Pulmonary artery endothelial cell (primary cell): ENCODE measurements around the gene BOLL. TPM values are rescaled to one million over a fixed set of nuclear protein-coding genes. Genes with fewer than 3 reads are reported as not detected.
"Not testable (repeated sequence)": the region's sequence is repeated elsewhere in the genome, so short reads cannot be mapped to it uniquely, and the experiment has no call there.

Experiments
- DNase-seq: peaks from one replicate; pipeline ENCODE4 v3.0.0-alpha.2; 2011; ENCODE audit warnings: low read depth, low spot score
- total RNA-seq: library from RNA; depleted of rRNA; stranded (reverse); fragments of >200 nt; gene quantifications from 2 replicates; pipeline ENCODE4 v1.2.3, GENCODE V29; 2014

The BOLL gene, protein sequence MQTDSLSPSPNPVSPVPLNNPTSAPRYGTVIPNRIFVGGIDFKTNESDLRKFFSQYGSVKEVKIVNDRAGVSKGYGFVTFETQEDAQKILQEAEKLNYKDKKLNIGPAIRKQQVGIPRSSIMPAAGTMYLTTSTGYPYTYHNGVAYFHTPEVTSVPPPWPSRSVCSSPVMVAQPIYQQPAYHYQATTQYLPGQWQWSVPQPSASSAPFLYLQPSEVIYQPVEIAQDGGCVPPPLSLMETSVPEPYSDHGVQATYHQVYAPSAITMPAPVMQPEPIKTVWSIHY
- total RNA-seq = not detected in 2 replicates

DNA sequence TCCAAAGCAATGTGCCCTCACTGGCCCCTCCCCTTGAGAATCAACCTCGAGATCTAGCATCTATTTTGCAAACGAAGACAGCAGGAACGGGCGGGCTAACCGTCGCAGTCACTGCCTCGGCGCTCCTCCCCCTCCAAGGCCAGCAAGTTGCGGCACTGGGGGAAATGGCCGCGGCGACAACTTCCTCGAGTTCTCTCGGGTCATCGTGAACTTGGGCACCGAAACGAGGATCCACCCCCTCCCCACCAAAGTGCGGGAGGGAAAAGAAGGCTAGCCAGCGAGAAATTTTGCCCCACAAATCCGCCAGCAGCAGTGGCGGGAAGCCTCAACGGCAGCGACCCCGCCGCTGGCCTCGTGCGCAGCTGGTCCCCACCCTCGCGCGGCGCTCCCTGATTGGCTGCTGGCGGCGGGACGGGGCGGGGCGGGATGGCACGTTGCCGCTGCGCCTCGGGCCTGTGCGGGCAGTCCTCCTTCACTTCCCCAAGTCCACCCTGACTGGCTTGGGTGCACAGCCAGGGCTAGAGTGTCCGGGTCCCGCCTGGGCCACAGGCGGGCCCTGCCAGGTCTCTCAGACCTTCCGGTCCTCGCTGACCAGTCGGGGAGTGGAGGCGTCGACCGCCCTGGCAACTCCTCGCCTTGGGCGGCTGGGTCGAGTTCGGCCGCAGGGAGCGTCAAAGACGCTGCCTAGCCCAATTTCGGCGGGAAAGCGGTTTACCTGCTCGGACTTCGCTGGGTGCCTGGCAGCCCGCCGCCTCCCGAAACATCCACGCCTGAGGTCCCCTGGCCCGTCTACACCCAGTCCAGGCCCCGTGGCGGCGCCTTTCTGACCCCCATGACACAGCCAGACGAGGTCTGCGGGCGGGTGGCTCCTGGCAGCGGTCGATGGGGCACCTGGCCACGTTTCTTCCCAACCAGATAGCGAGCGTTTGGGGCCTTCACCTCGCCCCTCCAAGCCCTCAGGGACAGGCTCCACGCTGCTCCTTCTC is at the start of gene BOLL:
Gene BOLL (minus strand): TSS at position 364 of the 986 bp plus-strand sequence. CDS start 3,469 bp downstream, outside the sequence.
- no peak for DNase-seq

DNA sequence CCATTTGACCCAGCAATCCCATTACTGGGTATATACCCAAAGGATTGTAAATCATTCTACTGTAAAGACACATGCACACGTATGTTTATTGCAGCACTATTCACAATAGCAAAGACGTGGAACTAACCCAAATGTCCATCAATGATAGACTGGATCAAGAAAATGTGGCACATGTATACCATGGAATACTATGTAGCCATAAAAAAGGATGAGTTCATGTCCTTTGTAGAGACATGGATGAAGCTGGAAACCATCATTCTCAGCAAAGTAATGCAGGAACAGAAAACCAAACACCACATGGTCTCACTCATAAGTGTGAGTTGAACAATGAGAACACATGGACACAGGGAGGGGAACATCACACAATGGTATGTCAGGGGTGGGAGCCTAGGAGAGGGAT is 49.7 kb upstream of the BOLL start:
- DNase-seq = not testable (repeated sequence)

DNA sequence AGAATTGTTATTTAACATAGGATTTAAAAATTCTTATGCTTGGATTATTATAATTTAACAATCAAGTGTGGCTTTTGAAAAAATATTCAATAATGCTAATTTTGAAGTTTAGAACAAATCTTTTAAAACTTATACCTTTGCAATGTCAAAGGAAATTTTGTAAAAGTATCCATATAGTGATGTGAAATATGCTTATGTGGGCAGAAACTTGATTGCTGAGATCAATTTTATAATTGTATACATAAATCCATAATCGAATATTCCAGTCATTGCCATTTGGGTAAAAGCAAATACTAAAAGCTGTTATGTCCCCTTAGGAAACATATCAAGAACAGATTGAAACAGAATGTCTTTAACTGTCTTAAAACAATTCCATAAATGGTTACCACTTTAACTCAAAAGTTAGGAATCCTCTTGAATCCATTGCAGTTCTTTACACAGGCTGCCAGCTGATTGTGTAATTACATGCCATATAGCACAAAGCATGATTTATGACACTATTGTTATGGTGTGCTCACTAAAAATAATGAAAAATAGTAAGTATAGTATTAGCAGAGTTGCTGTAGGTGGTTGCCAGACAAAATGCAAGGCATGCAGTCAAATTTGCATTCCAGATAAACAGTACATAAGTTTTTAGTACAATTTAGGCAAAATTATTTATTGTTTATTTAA is 43.5 kb upstream of the BOLL start:
- peak; percentile 64 for DNase-seq

DNA sequence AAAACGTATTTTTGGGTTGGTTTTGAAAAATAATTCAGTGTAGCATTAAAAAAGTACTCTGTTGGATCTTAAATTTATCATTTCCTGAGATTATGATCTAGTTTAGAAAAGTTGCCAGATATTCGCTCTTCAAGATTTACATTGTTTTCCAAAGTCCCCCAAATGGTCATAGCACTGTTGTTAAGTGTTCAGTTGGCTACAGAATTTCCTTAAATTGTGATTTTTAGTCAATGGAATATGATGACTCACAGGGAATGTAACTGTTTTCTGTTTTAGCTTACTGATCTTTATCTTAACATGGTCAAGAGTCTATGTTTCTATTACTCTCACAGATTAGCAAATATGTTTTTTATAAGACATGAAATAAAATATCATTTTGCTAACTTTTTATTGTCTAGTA is 42.5 kb upstream of the BOLL start:
- DNase-seq = peak; percentile 64

DNA sequence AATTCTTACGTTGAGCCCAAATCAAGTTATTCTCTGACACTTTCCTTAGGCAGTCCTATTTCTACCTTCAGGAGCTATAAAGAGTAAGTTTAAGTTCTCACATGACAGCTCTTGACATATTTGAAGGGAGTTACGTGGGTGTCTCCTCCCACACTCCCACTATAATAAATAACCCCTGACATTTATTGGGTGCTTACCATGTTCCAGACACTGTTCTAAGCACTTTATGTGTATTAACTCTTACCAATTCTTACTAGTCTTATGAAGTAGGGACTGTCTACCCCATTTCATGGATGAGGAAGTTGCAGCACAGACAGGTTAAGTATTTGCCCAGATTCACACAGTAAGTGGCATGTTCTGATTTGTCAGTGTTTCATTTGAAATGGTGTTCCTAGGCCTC is 37.2 kb upstream of the BOLL start:
- no peak for DNase-seq

DNA sequence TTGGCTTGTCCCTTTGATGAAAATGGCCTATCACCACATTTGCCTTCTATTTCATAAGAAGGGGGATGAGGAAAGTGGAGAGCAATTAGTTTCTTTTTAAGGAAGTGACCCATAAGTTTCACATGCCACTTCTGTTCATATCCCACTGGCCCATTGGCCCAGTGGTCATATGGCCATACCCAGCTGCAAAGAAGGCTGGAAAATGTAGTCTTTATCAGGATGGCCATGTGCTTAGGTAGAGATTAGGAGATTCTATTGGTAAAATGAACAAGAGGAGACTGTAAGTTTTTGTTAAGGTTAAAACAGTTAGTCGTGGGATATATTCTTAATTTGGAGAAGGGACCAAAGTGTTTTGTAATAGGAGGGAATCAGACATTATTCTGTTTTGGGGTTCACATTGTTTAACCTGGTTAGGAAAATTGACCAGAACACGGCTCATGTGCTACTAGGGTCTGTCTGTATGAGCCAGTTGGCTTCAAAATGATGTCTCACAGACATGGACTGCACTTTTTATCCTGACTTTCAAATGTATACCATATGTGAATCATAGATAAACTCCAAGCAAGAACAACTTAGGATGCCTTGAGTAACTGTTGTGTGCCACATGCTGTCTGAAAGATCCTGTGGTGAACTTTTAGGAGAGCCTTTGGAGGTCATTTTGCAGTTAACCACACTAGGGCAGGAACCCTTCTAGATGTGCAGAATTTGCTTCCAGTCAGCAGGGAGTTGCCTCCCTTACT is 36.6 kb upstream of the BOLL start:
- no peak for DNase-seq

DNA sequence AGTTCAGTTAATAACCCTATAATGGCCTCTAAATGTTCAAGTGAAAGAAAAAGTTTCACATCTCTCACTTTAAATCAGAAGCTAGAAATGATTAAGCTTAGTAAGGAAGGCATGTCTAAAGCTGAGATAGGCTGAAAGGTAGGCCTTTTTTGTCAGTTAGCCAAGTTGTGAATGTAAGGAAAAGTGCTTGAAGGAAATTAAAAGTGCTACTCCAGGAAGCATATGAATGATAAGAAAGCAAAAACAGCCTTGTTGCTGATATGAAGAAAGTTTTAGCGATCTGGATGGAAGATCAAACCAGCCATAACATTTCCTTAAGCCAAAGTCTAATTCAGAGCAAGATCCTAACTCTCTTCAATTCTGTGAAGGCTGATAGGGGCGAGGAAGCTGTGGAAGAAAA is 29.4 kb upstream of the BOLL start:
- DNase-seq = no peak

DNA sequence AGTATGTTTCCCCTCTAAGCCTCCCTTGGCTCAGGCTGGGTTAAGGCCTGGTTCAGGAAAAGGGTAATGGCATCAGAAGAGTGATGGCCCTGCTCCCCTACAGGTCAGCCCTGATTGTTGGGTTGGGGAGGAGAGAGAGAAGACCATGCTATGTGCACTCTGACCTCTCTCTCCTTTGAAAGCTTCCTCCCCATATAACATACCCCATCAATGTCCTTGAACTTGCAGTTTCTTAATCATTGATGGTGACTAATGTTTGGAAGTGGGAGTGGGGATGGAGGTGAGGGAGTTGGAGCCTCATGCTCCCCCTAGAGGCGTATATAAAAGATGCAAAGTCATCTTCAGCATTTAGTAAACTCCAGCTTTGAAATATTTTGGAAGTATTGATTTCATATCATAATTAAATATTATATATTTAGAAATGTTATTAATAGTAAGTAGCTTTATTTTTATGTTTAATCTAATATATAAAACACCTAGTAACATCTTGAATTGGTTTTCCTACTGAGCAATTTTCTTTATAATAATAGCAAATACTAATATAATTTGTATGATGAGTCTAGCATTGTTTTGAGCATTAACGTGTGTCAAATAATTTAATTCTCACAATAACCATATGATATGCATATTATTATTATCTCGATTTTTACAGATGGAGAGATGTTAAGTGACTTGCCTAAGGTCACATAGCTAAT is 28.1 kb upstream of the BOLL start:
- DNase-seq = no peak

DNA sequence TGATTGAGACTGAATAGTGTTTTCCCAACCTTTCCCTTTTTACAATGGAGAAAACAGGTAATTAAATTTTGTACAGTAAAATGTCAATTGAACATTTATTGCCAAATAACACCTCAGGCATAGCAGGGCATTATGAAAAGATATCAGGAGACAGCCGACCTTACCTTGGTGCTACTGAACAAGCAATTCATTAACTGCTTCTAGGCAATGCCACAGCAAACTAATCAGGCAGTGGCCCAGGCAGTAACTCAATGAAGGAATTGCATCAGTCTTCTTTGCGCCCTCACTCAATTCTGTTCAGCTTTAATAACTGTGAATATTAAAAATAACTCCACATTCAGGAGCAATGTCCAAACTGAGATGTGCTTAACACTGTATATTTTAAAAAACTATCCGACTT is 25.4 kb upstream of the BOLL start:
- DNase-seq = no peak

DNA sequence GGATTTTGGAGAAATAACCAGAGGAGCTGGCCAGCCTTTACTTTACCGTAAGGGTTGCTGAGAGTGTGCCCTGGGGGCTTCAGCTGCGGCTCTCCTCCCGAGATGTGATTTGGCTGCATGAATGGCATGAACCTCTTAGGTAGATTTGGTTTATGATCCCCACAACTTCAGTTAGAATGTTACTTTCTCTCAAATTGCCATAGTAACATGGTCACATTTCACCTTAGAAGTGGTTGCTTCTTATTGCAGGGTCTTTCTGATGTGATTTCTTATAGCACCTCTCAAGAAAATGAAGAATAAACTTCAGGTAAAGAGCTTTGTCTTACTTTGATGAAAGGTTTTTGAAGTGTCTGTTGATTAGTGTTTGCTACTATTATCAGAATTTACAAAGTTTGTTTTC is 24.9 kb upstream of the BOLL start:
- DNase-seq = no peak

DNA sequence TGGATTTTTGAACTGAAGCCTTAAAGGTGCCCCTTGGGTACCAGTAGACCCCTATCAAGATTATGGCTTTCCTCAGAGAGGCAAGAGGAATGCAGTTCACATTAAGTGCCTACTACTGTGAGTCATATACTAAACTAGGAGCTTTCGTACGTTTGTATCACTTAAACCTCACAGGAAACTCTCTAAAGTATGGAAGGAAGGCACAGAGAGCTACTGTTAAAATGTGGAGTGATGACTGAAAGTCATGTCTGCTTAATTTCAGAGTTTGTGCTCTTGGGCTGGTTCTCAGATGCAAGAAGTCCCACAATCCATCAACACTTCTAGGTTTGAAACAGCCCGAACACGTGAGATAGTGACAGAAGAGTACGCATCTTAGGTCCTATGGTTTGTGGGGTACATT is 23.9 kb upstream of the BOLL start:
- no peak for DNase-seq

DNA sequence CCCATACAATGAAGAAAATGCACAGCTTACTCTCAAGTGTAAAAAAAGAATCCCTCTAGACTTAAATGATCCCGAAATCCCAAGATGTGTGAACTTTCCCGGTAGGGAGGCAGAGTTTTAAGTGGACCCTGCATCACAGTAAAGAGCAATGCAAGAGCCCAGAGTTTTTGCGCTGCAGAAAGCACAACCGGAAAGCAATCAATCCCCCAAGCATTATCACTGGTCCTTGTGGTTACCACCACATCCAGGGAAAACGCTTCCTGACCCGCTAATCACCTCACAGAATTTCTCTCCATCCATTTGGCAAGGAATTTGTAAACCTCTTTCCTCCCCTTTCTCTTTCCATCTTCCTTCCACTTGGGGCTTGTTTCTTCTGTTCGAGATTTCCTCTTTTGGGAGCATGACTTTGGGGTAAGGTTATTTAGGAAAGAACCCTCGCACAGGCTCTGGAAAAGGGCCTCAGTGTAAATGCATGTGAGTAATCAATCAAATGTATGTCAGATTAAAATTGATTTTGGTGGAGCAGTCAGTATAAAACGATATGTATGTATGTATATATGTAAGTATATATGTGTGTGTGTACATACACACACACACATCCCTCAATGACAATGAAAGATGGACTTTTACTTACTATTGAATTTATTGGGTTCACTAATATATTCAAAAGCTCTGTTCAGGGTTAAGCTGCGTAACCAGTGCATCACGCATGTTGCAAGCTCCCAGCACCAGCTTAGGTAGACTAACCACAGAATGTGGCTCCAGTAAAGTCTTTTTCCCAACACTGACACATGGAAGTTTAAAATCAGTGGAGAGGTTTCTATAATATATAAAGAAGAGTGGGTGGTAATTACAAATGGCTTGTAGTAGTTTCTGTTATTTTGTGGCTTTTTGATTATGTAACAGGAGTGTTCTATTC is 20.9 kb upstream of the BOLL start:
- no peak for DNase-seq

DNA sequence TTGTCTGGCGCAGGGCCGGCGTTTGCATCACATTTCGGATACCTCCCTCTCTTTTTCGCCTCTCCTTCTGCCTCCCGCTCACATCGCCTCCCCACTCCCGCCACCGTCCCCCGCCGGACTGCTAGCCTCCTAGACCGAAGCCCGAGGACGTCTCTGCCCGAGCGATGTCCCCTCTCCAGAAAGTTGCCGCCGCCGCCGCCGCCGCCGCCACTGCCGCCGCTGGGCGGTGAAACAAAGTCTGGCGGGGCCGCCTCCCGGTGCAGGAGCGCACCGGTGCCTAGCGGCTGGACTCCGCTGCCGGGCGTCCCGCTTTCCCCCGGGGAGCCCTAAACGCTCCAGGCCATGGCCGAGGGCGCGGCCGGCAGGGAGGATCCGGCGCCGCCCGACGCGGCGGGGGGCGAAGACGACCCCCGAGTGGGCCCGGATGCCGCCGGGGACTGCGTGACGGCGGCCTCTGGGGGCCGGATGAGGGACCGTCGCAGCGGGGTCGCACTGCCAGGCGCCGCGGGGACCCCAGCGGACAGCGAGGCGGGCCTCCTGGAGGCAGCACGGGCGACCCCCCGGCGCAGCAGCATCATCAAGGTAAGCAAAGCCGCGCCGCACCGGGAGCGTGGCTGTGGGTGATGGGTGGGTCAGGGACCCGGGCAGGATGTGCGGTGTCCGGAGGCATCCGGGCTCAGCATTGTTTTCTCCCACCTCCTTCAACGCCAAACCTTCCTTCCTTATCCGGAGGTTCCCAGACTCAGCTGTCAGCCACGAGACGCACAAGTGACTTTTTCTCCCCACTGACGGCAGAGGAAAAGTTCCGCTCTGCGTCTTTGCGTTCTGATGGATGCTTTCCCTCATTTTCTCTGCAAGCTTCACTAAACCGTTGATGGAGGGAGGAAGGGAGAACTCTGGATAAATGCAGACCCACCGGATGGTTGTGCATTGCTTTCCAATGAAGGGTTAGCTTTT is 19.9 kb upstream of the BOLL start:
- DNase-seq = no peak

DNA sequence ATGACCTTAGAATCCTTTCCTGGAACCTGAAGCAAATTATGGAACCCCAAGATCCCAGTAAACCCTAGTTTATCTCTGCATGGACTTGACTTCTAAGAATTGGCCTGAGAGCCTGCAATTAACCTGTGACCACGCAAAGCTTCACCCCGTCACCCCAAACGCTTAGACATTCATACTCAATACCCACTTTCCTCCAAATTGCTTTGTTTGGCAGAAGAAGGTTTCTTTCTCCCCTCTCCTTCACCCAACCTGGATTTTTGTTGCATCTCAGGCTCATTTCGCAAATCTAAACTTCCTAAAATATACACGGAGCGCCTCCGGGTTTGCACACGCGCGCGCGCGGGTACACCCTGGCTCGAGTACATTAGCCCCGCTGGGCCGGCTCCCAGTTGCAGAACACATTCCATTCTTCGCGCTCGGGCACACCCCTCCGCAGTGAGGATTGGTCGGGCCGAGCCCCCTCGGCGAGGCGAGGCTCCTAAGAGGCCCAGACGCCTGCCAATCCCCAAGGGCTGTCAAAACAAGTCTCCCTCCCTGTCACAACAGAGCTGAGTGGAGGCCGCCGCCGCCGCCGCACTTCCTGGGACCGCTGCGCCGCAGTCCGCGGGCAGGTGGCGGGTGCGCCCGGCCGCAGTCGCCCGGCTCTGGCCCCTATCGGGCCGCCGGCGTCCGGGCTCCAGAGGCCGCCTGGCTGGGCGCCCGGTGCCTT is 19.1 kb upstream of the BOLL start, which contains the start of gene PLCL1:
Gene PLCL1 (plus strand): TSS at position 545 of the 709 bp plus-strand sequence.
- DNase-seq = peak; percentile 64

DNA sequence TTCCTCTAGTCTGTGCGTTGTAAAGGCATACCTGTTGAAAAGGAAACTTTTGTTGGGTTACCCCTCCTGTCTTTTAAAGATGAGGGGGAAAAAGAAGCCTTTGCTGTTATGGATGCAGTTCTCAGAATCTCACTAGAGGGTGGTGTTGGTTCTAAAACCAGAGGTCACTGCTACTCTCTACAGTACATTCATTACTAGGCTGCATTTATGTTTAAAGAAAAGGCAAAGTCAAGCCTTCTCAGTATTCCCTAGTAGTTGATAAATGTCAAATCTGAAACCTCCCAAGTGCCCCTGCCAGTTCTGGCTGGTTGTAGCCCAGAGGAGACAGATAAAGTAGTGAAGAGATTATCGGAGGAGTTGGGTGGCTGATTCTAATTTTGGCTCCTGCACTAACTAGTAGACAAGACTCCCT is 17.9 kb upstream of the BOLL start:
- DNase-seq = no peak

DNA sequence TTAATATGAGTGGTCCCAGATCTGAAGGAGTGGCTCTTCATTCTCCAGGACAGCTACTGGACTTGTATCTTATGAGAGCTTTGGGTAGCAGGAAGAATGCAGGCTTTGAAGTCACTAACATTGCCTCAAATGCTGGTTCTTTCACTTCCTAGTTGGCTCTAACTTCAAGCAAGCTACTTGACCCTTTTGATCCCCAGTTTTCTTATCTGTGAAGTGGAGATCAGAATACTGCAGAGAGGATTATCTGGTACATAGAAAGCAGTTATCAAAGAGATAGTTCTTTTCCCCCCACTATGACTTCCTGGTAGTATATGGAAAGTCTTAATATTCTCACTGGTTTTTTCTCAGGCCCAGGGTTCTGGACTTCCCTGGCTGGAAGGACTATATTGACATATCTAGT is 15.9 kb upstream of the BOLL start:
- DNase-seq = no peak

DNA sequence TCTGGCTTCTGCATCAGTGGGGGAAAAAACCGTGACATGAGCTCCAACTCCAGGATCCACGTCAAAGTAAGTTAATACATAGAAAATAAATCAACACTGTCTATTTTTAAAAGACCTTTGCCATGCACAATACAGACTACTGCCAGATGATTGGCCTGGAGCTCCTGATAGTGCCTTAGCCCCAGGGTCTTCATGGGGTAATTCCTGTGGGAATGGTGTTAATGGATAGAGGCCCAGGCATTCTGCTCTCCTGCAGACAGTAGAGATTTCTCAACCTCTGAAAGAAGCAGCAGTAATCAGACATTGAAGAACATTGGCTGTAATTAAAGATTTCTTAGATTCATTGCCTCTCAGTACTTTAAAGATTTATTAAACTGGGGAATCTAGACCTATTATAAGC is 15.0 kb upstream of the BOLL start:
- no peak for DNase-seq

DNA sequence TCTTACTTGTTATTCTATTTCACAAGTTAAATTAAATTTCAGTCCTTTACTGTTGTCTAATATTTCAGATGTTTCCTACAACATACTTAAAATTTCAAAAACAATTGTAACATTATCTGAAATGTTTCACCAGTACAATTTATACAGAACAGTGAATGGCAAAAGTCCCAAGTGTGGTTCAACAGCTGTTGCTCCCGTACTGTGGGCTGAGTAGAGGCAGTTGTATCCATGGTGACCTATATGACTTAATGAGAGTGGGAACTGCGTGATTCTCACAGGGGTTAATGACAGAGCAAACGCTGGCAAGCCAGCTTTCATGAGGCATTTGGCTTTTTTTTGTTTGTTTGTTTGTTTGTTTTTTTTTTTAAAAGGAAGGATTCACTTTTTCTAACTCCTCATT is 13.9 kb upstream of the BOLL start:
- DNase-seq = no peak
